Osteoblast (primary cell): ENCODE results near the gene TMIGD3. TPM values are rescaled to one million over a fixed set of nuclear protein-coding genes. Genes with fewer than 3 reads are reported as not detected.
"Not testable (repeated sequence)": the region's sequence is repeated elsewhere in the genome, so short reads cannot be mapped to it uniquely, and the experiment has no call there.

ENCODE experiments used
- DNase-seq: peaks from one replicate; pipeline ENCODE4 v3.0.0; 2011; ENCODE audit warnings: low spot score, mixed read lengths; ENCODE audit not compliant: insufficient read length; ENCODE audit errors: missing footprints
- H2AFZ ChIP-seq: 2 replicates; pipeline ENCODE4 v1.6.0; 2011; ENCODE audit warnings: mild to moderate bottlenecking, low read length
- H3K27ac ChIP-seq: 2 replicates; pipeline ENCODE4 v1.5.1; 2011; ENCODE audit warnings: mild to moderate bottlenecking, low read depth, low read length, moderate library complexity
- H3K27me3 ChIP-seq: 2 replicates; pipeline ENCODE4 v1.6.0; 2012; ENCODE audit warnings: mild to moderate bottlenecking, control low read depth, inconsistent platforms, low read length, moderate library complexity; ENCODE audit not compliant: insufficient read depth
- H3K36me3 ChIP-seq: 2 replicates; pipeline ENCODE4 v1.5.1; 2011; ENCODE audit warnings: mild to moderate bottlenecking, low read length, control low read depth, moderate library complexity; ENCODE audit not compliant: insufficient read depth
- H3K4me1 ChIP-seq: 2 replicates; pipeline ENCODE4 v1.5.1; 2011; ENCODE audit warnings: mild to moderate bottlenecking, low read length, control low read depth, moderate library complexity; ENCODE audit not compliant: insufficient read depth
- H3K4me2 ChIP-seq: 2 replicates; pipeline ENCODE4 v1.6.0; 2011; ENCODE audit warnings: mild to moderate bottlenecking, low read length; ENCODE audit not compliant: insufficient read depth
- H3K4me3 ChIP-seq: fragments of 200-600 bp; sonication (generic); 3 replicates; pipeline ENCODE4 v1.5.1; 2012; ENCODE audit warnings: mild to moderate bottlenecking, low read length, inconsistent platforms; ENCODE audit not compliant: insufficient read depth
- H3K79me2 ChIP-seq: 2 replicates; pipeline ENCODE4 v1.6.0; 2012; ENCODE audit warnings: mild to moderate bottlenecking, low read length, control low read depth, inconsistent platforms; ENCODE audit not compliant: insufficient read depth
- H3K9me3 ChIP-seq: 2 replicates; pipeline ENCODE4 v1.5.1; 2011; ENCODE audit warnings: low read depth, low read length, control low read depth
- H4K20me1 ChIP-seq: 2 replicates; pipeline ENCODE4 v1.6.0; 2012; ENCODE audit warnings: mild to moderate bottlenecking, low read length, control low read depth; ENCODE audit not compliant: insufficient read depth
- CTCF ChIP-seq: IDR thresholded peaks from 2 replicates; pipeline ENCODE4 v1.5.1; 2011; ENCODE audit warnings: mild to moderate bottlenecking, low read depth, low read length, moderate library complexity; ENCODE audit errors: extremely low read depth
- total RNA-seq: library from RNA; depleted of rRNA; stranded (reverse); fragments of >200 nt; gene quantifications from 2 replicates; pipeline ENCODE4 v1.2.3, GENCODE V29; 2012

Gene TMIGD3
- total RNA-seq, result 0.29 TPM in 1 of 2 replicates, not detected in the other

- peaks cover 12% of the 10 kb centered on the region for H3K27me3 ChIP-seq
- no peaks in the 10 kb centered on the region for H3K9me3 ChIP-seq
- no peaks in the 10 kb centered on the region for H4K20me1 ChIP-seq
- peak within 1 kb of the TSS; percentile 6 for H2AFZ ChIP-seq
- no peak for DNase-seq
- no peak within 1 kb of the TSS for H3K27ac ChIP-seq
- TF ChIP-seq CTCF, result no peak
- peaks cover 13% of the 10 kb centered on the region for H3K4me1 ChIP-seq
- H3K79me2 ChIP-seq, result no peaks in the 10 kb centered on the region
- no peak within 1 kb of the TSS for H3K4me2 ChIP-seq
- no peaks in the 10 kb centered on the region for H3K36me3 ChIP-seq
- no peak within 1 kb of the TSS for H3K4me3 ChIP-seq
These were observed at the start of gene TMIGD3, which contains the start of gene ADORA3 for GRCh38 chr1:111503585-111504060. TMIGD3 (minus strand) TSS chr1:111503633; CDS start chr1:111503354, 279 bp downstream. ADORA3 (minus strand) TSS chr1:111503633; CDS start chr1:111503354, 279 bp downstream.

- DNase-seq, result peak; percentile 80
- Histone ChIP-seq H3K4me2 (peak overlapping the region; percentile 12), H3K27me3 (no peaks in the 10 kb centered on the region), H3K4me3 (no peak overlapping the region), H2AFZ (no peak overlapping the region), H3K9me3 (no peaks in the 10 kb centered on the region), H3K4me1 (peaks cover 14% of the 10 kb centered on the region), H4K20me1 (no peaks in the 10 kb centered on the region), H3K27ac (peak overlapping the region; percentile 81), H3K79me2 (no peaks in the 10 kb centered on the region), H3K36me3 (no peaks in the 10 kb centered on the region)
- no peak for TF ChIP-seq CTCF
These were observed 49.8 kb upstream of the TMIGD3 start for GRCh38 chr1:111553196-111553595.

- Histone ChIP-seq H3K79me2 (no peaks in the 10 kb centered on the region), H3K9me3 (no peaks in the 10 kb centered on the region), H3K27ac (peak overlapping the region; percentile 81), H4K20me1 (no peaks in the 10 kb centered on the region), H3K4me2 (no peak overlapping the region), H3K36me3 (no peaks in the 10 kb centered on the region), H3K4me1 (peaks cover 14% of the 10 kb centered on the region), H3K27me3 (no peaks in the 10 kb centered on the region), H2AFZ (no peak overlapping the region), H3K4me3 (no peak overlapping the region)
- TF ChIP-seq CTCF, result no peak
- no peak for DNase-seq
These were observed 49.2 kb upstream of the TMIGD3 start for GRCh38 chr1:111552587-111552986.

- H3K4me3 ChIP-seq, result no peak overlapping the region
- H3K4me1 ChIP-seq, result peaks cover 14% of the 10 kb centered on the region
- no peak for TF ChIP-seq CTCF
- no peaks in the 10 kb centered on the region for H3K9me3 ChIP-seq
- no peak overlapping the region for H3K27ac ChIP-seq
- H3K79me2 ChIP-seq, result no peaks in the 10 kb centered on the region
- H3K27me3 ChIP-seq, result no peaks in the 10 kb centered on the region
- DNase-seq, result no peak
- no peak overlapping the region for H3K4me2 ChIP-seq
- H2AFZ ChIP-seq, result no peak overlapping the region
- no peaks in the 10 kb centered on the region for H3K36me3 ChIP-seq
- H4K20me1 ChIP-seq, result no peaks in the 10 kb centered on the region
These were observed 48.4 kb upstream of the TMIGD3 start for GRCh38 chr1:111551623-111552411.

GRCh38 chr1:111547786-111548185 lies 44.4 kb upstream of the TMIGD3 start:
- H3K9me3 ChIP-seq, DNase-seq, H3K27me3 ChIP-seq, H3K4me1 ChIP-seq, H3K4me2 ChIP-seq, H3K79me2 ChIP-seq, H4K20me1 ChIP-seq, H3K4me3 ChIP-seq, H3K36me3 ChIP-seq, H2AFZ ChIP-seq, H3K27ac ChIP-seq: not testable (repeated sequence)
